ENCODE measurements around the gene KCNK2. TPM values are rescaled to one million over a fixed set of nuclear protein-coding genes. Genes with fewer than 3 reads are reported as not detected.

The KCNK2 gene
- total RNA-seq, 1 experiment from 2014 or later = 0.44 TPM

- no peak for TF ChIP-seq CTCF (conservative IDR thresholded peaks at IDR 0.05)
- H3K36me3 Mint-ChIP-seq (ENCODE audit: insufficient read depth in 1 of 3, low read depth in 3 of 3) = no peaks in the 10 kb centered on the region
Measured at GRCh38 chr1:215219372-215219771, 136.8 kb downstream of the KCNK2 start.

More at GRCh38 chr1:215219372-215219771, 136.8 kb downstream of the KCNK2 start:
- H2AFZ ChIP-seq (ENCODE audit: low read length) = no peak overlapping the region
- peaks cover 9 to 12% of the 10 kb centered on the region in 2 experiments for H3K4me1 Mint-ChIP-seq
- no peak overlapping the region for H4K8ac ChIP-seq (replicated peaks; ENCODE audit: insufficient read length, low read depth, low read length)
- H3K18ac ChIP-seq (ENCODE audit: insufficient read length, low read depth, low read length) = no peak overlapping the region
- H3K9ac ChIP-seq (ENCODE audit: extremely low read depth, insufficient read length, low read length) = no peak overlapping the region
- no peak overlapping the region for H2BK12ac ChIP-seq (ENCODE audit: insufficient read length, low read depth, low read length)
- DNase-seq = no peak
- no peaks in the 10 kb centered on the region for H3K9me3 Mint-ChIP-seq
- H3K4me2 ChIP-seq (ENCODE audit: insufficient read depth, insufficient read length, low read length) = no peak overlapping the region
- no peak overlapping the region for H3T11ph ChIP-seq (ENCODE audit: low read length)
- H3K14ac ChIP-seq (ENCODE audit: insufficient read depth, low read length) = no peak overlapping the region
- H3K27me3 Mint-ChIP-seq (ENCODE audit: low read depth) = no peaks in the 10 kb centered on the region; the same call in 1 of the 2 replicates
- no peak overlapping the region for H3K4ac ChIP-seq (ENCODE audit: low read depth, low read length)
- H4K20me1 ChIP-seq (ENCODE audit: control insufficient read depth, insufficient read depth, insufficient read length) = no peaks in the 10 kb centered on the region
- no peak overlapping the region for H4K5ac ChIP-seq (ENCODE audit: insufficient read length, low read depth, low read length)
- no peak overlapping the region for H2BK15ac ChIP-seq (ENCODE audit: low read depth, low read length)
- no peak overlapping the region for H3K27ac Mint-ChIP-seq
- H2BK5ac ChIP-seq (ENCODE audit: insufficient read length, low read length) = no peak overlapping the region
- H3K27ac ChIP-seq (ENCODE audit: insufficient read length, low read depth, low read length) = no peak overlapping the region
- H3K79me1 ChIP-seq (ENCODE audit: insufficient read depth, low read depth, low read length, poor library complexity, severe bottlenecking) = no peaks in the 10 kb centered on the region
- H3K56ac ChIP-seq (ENCODE audit: insufficient read length, low read depth, low read length) = no peak overlapping the region
- no peak overlapping the region for H2BK120ac ChIP-seq (ENCODE audit: low read depth, low read length, poor library complexity, severe bottlenecking)
- no peaks in the 10 kb centered on the region for H3K27me3 ChIP-seq (ENCODE audit: insufficient read depth, low read length)
- H2AK5ac ChIP-seq (ENCODE audit: insufficient read length, low read length) = no peak overlapping the region
- H3K23me2 ChIP-seq (ENCODE audit: insufficient read length, low read depth, low read length, poor library complexity, severe bottlenecking) = no peaks in the 10 kb centered on the region
- no peak overlapping the region for H4K91ac ChIP-seq (ENCODE audit: insufficient read length, low read depth, low read length)
- H3K9me3 ChIP-seq (ENCODE audit: control insufficient read depth, low read depth, low read length) = no peaks in the 10 kb centered on the region
- H2BK20ac ChIP-seq (ENCODE audit: low read depth, low read length, poor library complexity, severe bottlenecking) = no peak overlapping the region
- H3K4me3 Mint-ChIP-seq = no peak overlapping the region
- no peaks in the 10 kb centered on the region for H3K4me1 ChIP-seq (ENCODE audit: insufficient read depth, low read length)
- H3K79me2 ChIP-seq (ENCODE audit: insufficient read depth, low read length) = no peaks in the 10 kb centered on the region
- no peak overlapping the region for H3K23ac ChIP-seq (ENCODE audit: insufficient read length, low read depth, low read length)
